Bone marrow (tissue), 2 donors: ENCODE data around the gene EMILIN2.
"Not testable (repeated sequence)": the region's sequence is repeated elsewhere in the genome, so short reads cannot be mapped to it uniquely, and the experiment has no call there.

Source experiments
- DNase-seq, 2 donors: peaks; one replicate each; lab custom pipeline; 2025; lab: John Stamatoyannopoulos, UW

EMILIN2 gene

GRCh38 chr18:2846636-2847316 is at the start of gene EMILIN2:
Gene EMILIN2 (plus strand): TSS chr18:2847006. CDS start chr18:2847189, 183 bp downstream.
- DNase-seq, result no peak

GRCh38 chr18:2797951-2798350 is 48.9 kb upstream of the EMILIN2 start:
- DNase-seq, result no peak

GRCh38 chr18:2799369-2799768 is 47.4 kb upstream of the EMILIN2 start:
- DNase-seq, result no peak

GRCh38 chr18:2805970-2806943 is 40.5 kb upstream of the EMILIN2 start:
- no peak for DNase-seq

- DNase-seq, result not testable (repeated sequence)
These were observed 38.2 kb upstream of the EMILIN2 start for GRCh38 chr18:2808640-2809039.

GRCh38 chr18:2809666-2810183 is 37.1 kb upstream of the EMILIN2 start:
- DNase-seq, result not testable (repeated sequence)

- no peak for DNase-seq
These were observed 35.4 kb upstream of the EMILIN2 start for GRCh38 chr18:2811416-2811815.

GRCh38 chr18:2814928-2815327 is 31.9 kb upstream of the EMILIN2 start:
- DNase-seq, result no peak

- DNase-seq, result no peak
These were observed 28.5 kb upstream of the EMILIN2 start for GRCh38 chr18:2818281-2818680.

GRCh38 chr18:2821695-2822094 is 25.1 kb upstream of the EMILIN2 start:
- DNase-seq, result no peak

- no peak for DNase-seq
These were observed 24.4 kb upstream of the EMILIN2 start for GRCh38 chr18:2822213-2822921.

GRCh38 chr18:2823202-2823601 is 23.6 kb upstream of the EMILIN2 start:
- no peak for DNase-seq

- no peak for DNase-seq
These were observed 22.8 kb upstream of the EMILIN2 start for GRCh38 chr18:2823966-2824365.

GRCh38 chr18:2824865-2825264 is 21.9 kb upstream of the EMILIN2 start:
- no peak for DNase-seq

- no peak for DNase-seq
These were observed 21.1 kb upstream of the EMILIN2 start for GRCh38 chr18:2825613-2826175.

- DNase-seq, result no peak
These were observed 20.2 kb upstream of the EMILIN2 start for GRCh38 chr18:2826581-2826980.

- no peak for DNase-seq
These were observed 19.7 kb upstream of the EMILIN2 start for GRCh38 chr18:2827061-2827460.

GRCh38 chr18:2836118-2836517 is 10.7 kb upstream of the EMILIN2 start:
- not testable (repeated sequence) for DNase-seq

- DNase-seq, result not testable (repeated sequence)
These were observed 9.5 kb upstream of the EMILIN2 start for GRCh38 chr18:2837290-2837689.

- DNase-seq, result no peak
These were observed 7.6 kb upstream of the EMILIN2 start for GRCh38 chr18:2839202-2839601.

GRCh38 chr18:2840521-2840920 is 6.3 kb upstream of the EMILIN2 start:
- no peak for DNase-seq

- no peak for DNase-seq
These were observed 3.7 kb upstream of the EMILIN2 start for GRCh38 chr18:2843146-2843545.
